Endothelial cell of umbilical vein (primary cell): ENCODE results near the gene CHURC1. TPM values are rescaled to one million over a fixed set of nuclear protein-coding genes. Genes with fewer than 3 reads are reported as not detected.

Source experiments
- BruUV-seq: library from RNA; stranded (reverse); fragments of 400-500 nt; replicated peaks from 2 replicates; lab custom pipeline; 2021; lab: Mats Ljungman, UMichigan
- CTCF ChIA-PET: fragments of 300-600, 350-600 bp; sonication (Branson Sonifier 250); formaldehyde crosslinking; loops from one replicate; lab custom pipeline; 2021; ENCODE audit warnings: antibody characterized with exemption, inconsistent platforms; lab: Charles Lee
- POLR2A ChIA-PET: fragments of 300-600, 350-600 bp; sonication (Branson Sonifier 250); formaldehyde crosslinking; loops from one replicate; lab custom pipeline; 2021; ENCODE audit warnings: antibody characterized with exemption, inconsistent platforms; lab: Charles Lee
- DNase-seq: peaks from one replicate; pipeline ENCODE4 v3.0.0-alpha.2; 2011; ENCODE audit warnings: low read depth, low spot score
- FAIRE-seq: peaks from 2 replicates; lab custom pipeline; 2011; peaks lifted over from hg19 to GRCh38; lab: Jason Lieb, UNC
- H2AFZ ChIP-seq: 2 replicates; pipeline ENCODE4 v1.6.0; 2012; ENCODE audit warnings: low read depth, low read length, control low read depth, inconsistent platforms
- H3K27ac ChIP-seq: 2 replicates; pipeline ENCODE4 v1.5.1; 2011; ENCODE audit warnings: low read depth, mild to moderate bottlenecking, control low read depth, low read length, moderate library complexity; ENCODE audit not compliant: insufficient read depth
- H3K27me3 ChIP-seq, 2 experiments: 2 replicates each; pipeline versions ENCODE4 v1.6.0 to v1.6.1; 2011; ENCODE audit warnings: low read length in 2 of 2, mixed read lengths in 1 of 2; ENCODE audit not compliant: control insufficient read depth in 2 of 2, insufficient read depth in 2 of 2
- H3K36me3 ChIP-seq, 2 experiments: 2 replicates in 1 of 2; 3 replicates in 1 of 2; pipeline ENCODE4 v1.5.1; 2011; ENCODE audit warnings: low read length in 2 of 2, mild to moderate bottlenecking in 1 of 2, moderate library complexity in 1 of 2; ENCODE audit not compliant: control insufficient read depth in 2 of 2, insufficient read depth in 2 of 2; ENCODE audit errors: extremely low read depth in 1 of 2
- H3K4me1 ChIP-seq: 3 replicates; pipeline ENCODE4 v1.5.1; 2011; ENCODE audit warnings: mild to moderate bottlenecking, low read length; ENCODE audit not compliant: control insufficient read depth, insufficient read depth; ENCODE audit errors: extremely low read depth
- H3K4me2 ChIP-seq: 2 replicates; pipeline ENCODE4 v1.6.1; 2011; ENCODE audit warnings: low read length, control low read depth, mixed read lengths; ENCODE audit not compliant: insufficient read depth
- H3K4me3 ChIP-seq, 3 experiments: fragments of 200-600 bp in 1 of 3; sonication (generic), shearing (Covaris generic) in 1 of 3; replicated peaks in 1 of 3; 2 replicates each; pipeline ENCODE4 v1.5.1; 2011 to 2016; ENCODE audit warnings: control low read depth in 3 of 3, low read length in 3 of 3, mild to moderate bottlenecking in 2 of 3, inconsistent platforms in 1 of 3, low read depth in 1 of 3, moderate library complexity in 1 of 3; ENCODE audit not compliant: insufficient read depth in 1 of 3
- H3K79me2 ChIP-seq: 2 replicates; pipeline ENCODE4 v1.6.0; 2012; ENCODE audit warnings: low read length, inconsistent platforms; ENCODE audit not compliant: control insufficient read depth, insufficient read depth
- H3K9ac ChIP-seq: replicated peaks from 2 replicates; pipeline ENCODE3; 2011; ENCODE audit warnings: low read length, control low read depth; ENCODE audit not compliant: insufficient read depth; ENCODE audit errors: extremely low read depth
- H3K9me1 ChIP-seq: replicated peaks from 3 replicates; pipeline ENCODE4 v1.6.0; 2011; ENCODE audit warnings: mild to moderate bottlenecking, low read length; ENCODE audit not compliant: control insufficient read depth, insufficient read depth; ENCODE audit errors: extremely low read depth
- H3K9me3 ChIP-seq: replicated peaks from 2 replicates; pipeline ENCODE4 v1.5.1; 2012; ENCODE audit warnings: low read length, inconsistent platforms; ENCODE audit not compliant: control insufficient read depth, insufficient read depth
- H4K20me1 ChIP-seq: replicated peaks from 2 replicates; pipeline ENCODE3; 2011; ENCODE audit warnings: mild to moderate bottlenecking, low read length; ENCODE audit not compliant: control insufficient read depth, insufficient read depth; ENCODE audit errors: extremely low read depth
- CTCF ChIP-seq, 2 donors: IDR thresholded peaks; 1 replicate in 1 of 2; 2 replicates in 1 of 2; pipeline ENCODE4 v1.5.1; 2011; ENCODE audit warnings: low read length in 2 of 2, mild to moderate bottlenecking in 2 of 2, moderate library complexity in 2 of 2, control low read depth in 1 of 2, inconsistent platforms in 1 of 2, low read depth in 1 of 2; ENCODE audit not compliant: insufficient read depth in 1 of 2; ENCODE audit errors: extremely low read depth in 1 of 2
- EZH2 ChIP-seq: IDR thresholded peaks from 2 replicates; pipeline ENCODE4 v1.6.1; 2012; ENCODE audit warnings: borderline replicate concordance, low read depth, mild to moderate bottlenecking, moderate library complexity, low read length, inconsistent platforms; ENCODE audit not compliant: severe bottlenecking
- FOS ChIP-seq: IDR thresholded peaks from 2 replicates; pipeline ENCODE4 v1.6.1; 2011; ENCODE audit warnings: mild to moderate bottlenecking, low read length, moderate library complexity, borderline replicate concordance; ENCODE audit not compliant: insufficient read depth
- GATA2 ChIP-seq: IDR thresholded peaks from 2 replicates; pipeline ENCODE4 v1.7.0; 2011; ENCODE audit warnings: low read depth, mild to moderate bottlenecking, moderate library complexity, mixed read lengths, low read length; ENCODE audit not compliant: insufficient read length, insufficient read depth
- JUN ChIP-seq: IDR thresholded peaks from 2 replicates; pipeline ENCODE4 v1.6.1; 2011; ENCODE audit warnings: borderline replicate concordance, low read depth; ENCODE audit not compliant: insufficient read length, insufficient read depth
- MAX ChIP-seq: IDR thresholded peaks from 2 replicates; pipeline ENCODE4 v1.6.1; 2011; ENCODE audit not compliant: insufficient read depth, insufficient read length
- MYC ChIP-seq: IDR thresholded peaks from one replicate; pipeline ENCODE4 v1.6.1; 2011; ENCODE audit warnings: mild to moderate bottlenecking, low read depth, low read length
- POLR2A ChIP-seq: IDR thresholded peaks from 2 replicates; pipeline ENCODE4 v1.6.1; 2012; ENCODE audit warnings: low read depth, mild to moderate bottlenecking, control low read depth, low read length
- POLR2AphosphoS5 ChIP-seq: IDR thresholded peaks from 2 replicates; pipeline ENCODE4 v1.6.1; 2012; ENCODE audit warnings: low read depth, mild to moderate bottlenecking, control low read depth, low read length, moderate library complexity; ENCODE audit not compliant: insufficient read depth
- dilution Hi-C: fragments of 300-500 bp; cut with MboI; formaldehyde crosslinking; loops from one replicate; pipeline ENCODE4 v1.15.0; 2019; ENCODE audit warnings: low sequenced_read_pairs; ENCODE audit not compliant: extremely low pct_ligation_motif_present
- intact Hi-C: fragments of 100-400 bp; cut with micrococcal nuclease; formaldehyde crosslinking; loops from one replicate; pipeline ENCODE4 v1.10.0; 2022
- polyA plus RNA-seq, 4 experiments: library from polyadenylated mRNA; depleted of rRNA in 3 of 4; stranded (reverse) in 3 of 4; unstranded in 1 of 4; fragments of >200 nt; gene quantifications; 2 replicates each; pipeline versions ENCODE4 v1.2.1 to v1.2.3, GENCODE V29; 2011 to 2012; ENCODE audit warnings: missing spikeins in 1 of 4
- total RNA-seq: library from RNA; stranded (reverse); gene quantifications from 2 replicates; pipeline ENCODE4 v1.2.3, GENCODE V29; 2021

The CHURC1 gene
- total and polyA plus RNA-seq, 2 donors (not counting 3 experiments of a cell fraction or from before 2014, with no cell fraction given), result 44.4 to 62.2 TPM

DNA sequence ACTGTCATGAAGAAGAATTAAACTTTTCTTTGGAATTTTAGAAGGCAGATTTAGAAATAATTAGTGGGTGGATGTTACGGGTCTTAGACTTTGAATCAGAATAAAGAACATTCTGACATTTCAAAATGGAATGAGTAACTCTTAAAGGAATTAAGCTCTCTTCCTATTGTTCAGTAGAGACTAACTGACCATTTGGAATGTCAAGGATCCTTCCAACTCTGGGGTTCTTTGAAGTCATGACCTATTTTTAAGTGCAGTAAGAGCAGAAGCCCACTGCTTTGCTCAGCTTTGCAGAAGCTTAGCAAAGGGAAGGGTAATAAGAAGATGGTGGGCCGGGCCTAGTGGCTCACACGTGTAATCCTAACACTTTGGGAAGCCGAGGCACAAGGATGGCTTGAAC, 4.0 kb downstream of the CHURC1 start:
- DNase-seq, result no peak
- Histone ChIP-seq H3K79me2 (peaks cover 35% of the 10 kb centered on the region), H3K9me1 (no peaks in the 10 kb centered on the region), H3K9me3 (no peaks in the 10 kb centered on the region), H3K36me3 (no peaks in the 10 kb centered on the region), H2AFZ (no peak overlapping the region), H4K20me1 (peaks cover 3% of the 10 kb centered on the region), H3K4me2 (no peak overlapping the region), H3K4me3 (no peak overlapping the region), H3K27me3 (no peaks in the 10 kb centered on the region), H3K27ac (no peak overlapping the region), H3K4me1 (peaks cover 16% of the 10 kb centered on the region), H3K9ac (no peak overlapping the region)
- POLR2A ChIA-PET, result no interaction called here
- CTCF ChIA-PET, result no interaction called here
- intact Hi-C loops, result no loop called here
- dilution Hi-C loops, result no loop called here
- TF ChIP-seq POLR2A (no peak), MYC (no peak)
- FAIRE-seq, result no peak
- no TSS peak for BruUV-seq

DNA sequence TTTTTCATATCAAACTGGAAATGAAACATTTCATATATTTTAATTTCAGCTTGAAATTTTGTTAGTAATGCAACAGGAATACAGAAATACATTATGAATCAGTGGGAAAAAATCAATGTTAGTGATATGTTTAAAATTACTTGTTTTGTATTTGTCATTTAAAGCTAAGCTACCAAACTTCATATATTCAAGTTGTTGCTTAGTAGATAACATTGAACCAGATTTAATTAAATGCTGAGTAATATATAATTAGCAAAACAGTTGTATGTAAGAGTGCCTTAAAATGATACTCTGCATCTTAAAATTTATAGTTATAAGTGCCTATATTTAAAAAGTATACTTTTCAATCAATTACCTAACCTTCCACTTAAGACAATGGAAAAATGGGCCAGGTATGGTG, 5.0 kb downstream of the CHURC1 start:
- intact Hi-C loops, result no loop called here
- Histone ChIP-seq H4K20me1 (peaks cover 3% of the 10 kb centered on the region), H3K4me2 (no peak overlapping the region), H3K27ac (no peak overlapping the region), H3K9me3 (no peaks in the 10 kb centered on the region), H3K9me1 (no peaks in the 10 kb centered on the region), H3K9ac (no peak overlapping the region), H3K36me3 (no peaks in the 10 kb centered on the region), H3K27me3 (no peaks in the 10 kb centered on the region), H3K4me3 (no peak overlapping the region), H2AFZ (no peak overlapping the region), H3K4me1 (peaks cover 13% of the 10 kb centered on the region), H3K79me2 (peaks cover 35% of the 10 kb centered on the region)
- no TSS peak for BruUV-seq
- TF ChIP-seq POLR2A (no peak), GATA2 (no peak), JUN (no peak), MAX (no peak), MYC (no peak), POLR2AphosphoS5 (no peak), EZH2 (no peak), CTCF (IDR thresholded peaks at IDR 0.05; ENCODE audit: extremely low read depth in 1 of 2, insufficient read depth in 1 of 2, low read depth in 1 of 2, low read length in 2 of 2) (no peak), FOS (no peak)
- ChIA-PET POLR2A (no interaction called here), CTCF (no interaction called here)
- dilution Hi-C loops, result no loop called here
- FAIRE-seq (no peak), DNase-seq (no peak)
